GM18861 (cell line): Measurements from ENCODE around the gene USP19.

Source experiments
- ATAC-seq: cut with Tn5 transposase; IDR thresholded peaks from one replicate; pipeline ENCODE4 v1.9.1; 2021; ENCODE audit not compliant: unreplicated experiment

Gene USP19

DNA sequence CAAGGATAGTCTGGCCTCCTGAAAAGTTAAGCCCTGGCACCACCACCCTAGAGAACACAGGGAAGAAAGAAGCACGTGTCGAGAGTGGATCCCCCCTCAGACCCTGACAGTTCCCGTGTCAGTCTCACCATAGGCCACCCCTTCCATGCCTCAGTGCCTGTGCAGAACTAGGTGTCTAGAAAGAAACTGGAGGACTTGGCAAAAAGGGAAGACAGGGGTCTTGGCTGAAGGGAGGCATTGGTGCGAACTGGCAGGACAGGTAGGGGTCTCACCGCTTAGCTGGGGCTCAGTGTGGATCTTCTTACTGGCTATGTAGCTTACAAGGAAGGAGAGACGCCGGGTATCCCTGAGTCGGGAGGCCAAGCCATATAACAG is 16.6 kb downstream of the USP19 start:
- no peak for ATAC-seq

DNA sequence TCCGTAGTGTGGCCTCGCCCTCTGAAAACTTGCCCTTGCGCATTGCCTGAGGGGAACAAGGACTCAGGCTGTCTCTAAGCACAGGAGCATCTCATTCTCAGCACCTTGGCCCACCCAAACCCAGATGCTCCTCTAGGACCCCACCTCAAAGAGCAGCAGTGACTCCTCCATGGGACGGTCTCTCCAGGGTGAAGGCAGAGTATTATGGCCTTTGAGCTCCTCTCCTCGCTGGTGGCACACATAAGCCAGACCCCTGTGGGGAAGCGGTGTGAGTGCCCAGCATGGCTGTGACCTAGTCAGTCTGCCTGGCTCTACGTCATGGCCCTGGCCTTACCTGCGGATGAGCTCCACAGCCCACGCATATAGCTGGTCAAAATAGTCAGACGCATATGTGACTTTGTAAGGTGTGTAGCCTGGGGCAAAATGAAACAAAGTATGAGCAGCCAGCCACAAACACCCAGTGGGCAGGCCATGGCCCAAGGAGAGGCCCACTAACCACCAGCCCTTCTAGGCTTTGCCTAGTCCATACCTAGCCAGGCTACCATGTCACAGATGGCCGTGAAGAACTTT is 20.5 kb downstream of the USP19 start:
- no peak for ATAC-seq

DNA sequence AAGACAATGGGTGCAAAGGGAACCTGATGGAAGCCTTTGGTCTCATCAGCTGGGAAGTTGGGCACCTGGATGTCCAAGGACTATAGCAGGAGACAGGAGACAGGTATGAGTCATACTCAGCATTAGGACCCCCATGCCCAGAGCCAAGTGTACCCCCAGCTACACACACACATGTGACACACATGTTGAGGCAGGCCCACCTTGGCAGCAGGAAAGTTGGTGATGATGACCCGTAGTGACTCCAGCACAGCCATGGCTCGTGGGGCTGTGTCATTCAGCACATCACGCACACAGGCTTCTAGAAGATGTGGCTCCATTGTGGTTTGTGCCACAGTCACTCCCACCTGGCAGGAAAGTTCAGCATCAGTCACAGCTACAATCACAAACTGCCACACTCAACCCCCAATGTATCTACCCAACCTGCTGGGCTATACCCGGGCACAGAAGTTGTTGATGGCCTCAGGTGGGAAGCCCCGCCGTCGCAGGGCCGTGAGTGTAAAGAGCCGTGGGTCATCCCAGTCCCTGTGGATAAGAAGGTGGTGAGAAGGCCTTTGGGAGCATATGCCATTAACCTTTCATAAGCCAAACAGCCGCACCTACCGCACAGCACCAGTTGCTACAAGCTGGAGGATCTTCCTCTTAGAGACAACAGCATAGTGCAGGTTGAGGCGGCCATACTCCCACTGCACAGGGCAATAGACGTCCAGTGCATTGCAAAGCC is 21.6 kb downstream of the USP19 start:
- ATAC-seq, result no peak

DNA sequence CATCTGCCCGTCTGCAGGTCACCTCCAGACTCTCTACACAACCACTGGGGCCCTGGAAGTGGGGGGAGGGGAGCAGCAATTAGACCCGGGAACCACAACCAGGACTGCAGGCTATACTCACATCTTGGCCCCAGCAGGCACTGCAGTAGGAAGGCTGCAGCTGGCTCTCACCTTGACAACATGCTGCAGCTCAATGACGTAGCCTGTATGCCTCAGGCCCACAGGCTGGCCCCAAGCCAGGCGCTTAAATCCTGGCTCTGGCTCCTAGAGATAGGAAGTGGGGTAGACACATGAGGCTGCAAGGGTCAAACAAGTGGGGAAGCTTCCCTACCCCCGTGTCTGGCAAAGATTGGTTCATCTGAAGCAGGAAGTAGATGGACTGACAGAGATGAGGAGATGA is 22.2 kb downstream of the USP19 start:
- no peak for ATAC-seq

DNA sequence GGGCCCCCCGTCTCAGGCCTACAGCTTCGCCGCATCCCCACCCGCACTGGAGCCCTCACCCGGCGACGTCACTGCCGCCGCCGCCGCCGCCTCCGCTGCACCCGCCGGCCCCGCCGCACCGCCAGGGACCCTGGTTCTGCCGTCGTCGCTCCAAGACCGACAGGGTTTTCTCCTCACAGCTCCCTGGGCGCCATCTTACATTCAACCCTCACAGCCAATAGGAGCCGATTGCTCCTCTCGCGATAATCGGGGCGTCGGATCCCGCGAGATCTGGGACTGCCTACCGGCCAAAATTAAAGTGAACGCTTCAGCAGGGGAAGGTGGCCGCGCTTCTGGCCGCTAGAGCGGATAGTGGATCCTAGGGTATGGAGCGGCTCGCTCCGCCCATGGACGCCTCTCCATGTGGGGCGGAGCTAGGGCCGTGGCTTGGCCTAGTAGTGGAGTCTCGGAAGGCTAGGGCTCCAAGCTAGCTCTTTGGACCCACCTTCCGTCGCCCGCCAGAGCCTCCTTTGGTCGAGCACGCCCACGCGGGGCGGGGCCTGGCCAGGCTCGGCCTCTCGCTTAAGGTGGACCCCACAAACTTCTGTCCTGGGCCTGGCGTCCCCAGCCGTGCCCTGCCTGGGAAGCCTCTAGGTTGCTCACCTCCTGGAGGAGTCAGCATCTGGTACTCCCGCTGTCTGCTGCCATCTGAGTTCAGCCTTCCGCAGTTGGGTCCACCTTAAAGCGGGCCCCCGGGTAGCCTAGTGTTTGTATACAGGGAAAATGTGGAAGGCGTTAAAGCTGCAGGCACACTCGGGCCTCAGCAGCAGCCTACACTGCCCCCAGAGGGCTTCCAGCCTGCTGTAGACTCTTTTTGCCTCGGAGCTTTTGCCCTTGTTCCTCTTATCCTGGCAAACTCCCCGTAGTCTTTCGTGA is 26.5 kb downstream of the USP19 start, which contains the start of gene QRICH1:
Gene QRICH1 (minus strand): TSS at position 219 of the 915 bp plus-strand sequence. CDS start 17,054 bp downstream, outside the sequence.
- peak; percentile 65 for ATAC-seq

DNA sequence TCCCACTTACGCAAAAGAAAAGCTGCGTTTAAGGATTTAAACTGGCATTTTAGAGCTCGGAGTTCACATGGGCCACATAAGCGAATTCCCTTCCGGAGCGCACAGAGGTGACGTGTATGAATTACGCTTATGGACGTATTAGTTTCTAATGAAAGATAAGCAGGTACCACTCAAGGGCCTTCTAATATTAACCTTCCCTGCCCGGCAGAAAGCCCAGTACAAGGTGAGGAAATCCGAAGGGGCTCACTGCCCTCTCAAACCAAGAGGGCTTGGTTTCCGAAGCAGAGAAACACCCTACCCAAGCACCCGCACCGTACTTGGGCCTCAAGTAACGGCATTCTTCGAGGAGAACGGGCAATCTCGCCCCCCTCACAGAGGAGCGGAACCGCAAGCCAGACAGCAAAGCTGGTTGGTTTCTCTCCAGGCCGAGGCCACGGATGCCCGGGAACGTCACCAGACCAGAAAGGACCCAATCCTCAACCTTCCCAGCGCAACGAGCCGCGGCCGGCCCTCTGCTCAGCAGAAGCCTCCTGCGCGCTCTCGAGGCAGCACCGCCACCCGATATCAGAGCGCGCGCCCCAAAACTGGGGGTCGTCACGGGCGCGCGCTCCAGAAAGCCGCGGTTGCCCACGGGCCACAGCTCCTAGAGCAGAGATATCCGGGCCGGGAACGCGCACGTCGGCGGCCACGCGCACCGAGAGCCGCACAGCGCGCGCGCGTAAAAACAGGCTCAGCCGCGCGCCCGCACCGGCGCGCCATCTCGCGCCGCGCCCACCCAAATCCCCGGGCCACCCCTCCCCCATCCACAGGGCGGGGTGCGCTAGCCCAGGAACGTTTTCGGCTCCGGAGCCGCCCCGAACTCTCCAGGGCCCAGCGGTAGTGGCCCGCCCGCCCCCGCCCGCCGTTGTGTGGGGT is 27.4 kb downstream of the USP19 start:
- peak; percentile 37 for ATAC-seq

DNA sequence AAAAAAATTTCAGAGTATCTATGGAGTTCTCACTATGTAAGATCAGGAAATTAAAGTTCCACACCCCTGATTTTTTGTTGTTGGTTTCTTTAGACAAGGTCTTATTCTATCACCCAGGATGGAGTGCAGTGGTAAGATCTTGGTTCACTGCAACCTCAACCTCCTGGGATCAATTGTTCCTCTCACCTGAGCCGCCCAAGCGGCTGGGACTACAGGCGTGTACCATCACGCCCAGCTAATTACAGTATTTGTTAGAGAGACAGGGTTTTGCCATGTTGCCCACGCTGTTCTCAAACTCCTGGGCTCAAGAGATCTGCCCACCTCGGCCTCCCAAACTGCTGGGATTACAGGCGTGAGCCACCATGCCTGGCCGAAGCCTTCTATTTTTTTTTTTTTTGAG is 39.2 kb downstream of the USP19 start:
- no peak for ATAC-seq

DNA sequence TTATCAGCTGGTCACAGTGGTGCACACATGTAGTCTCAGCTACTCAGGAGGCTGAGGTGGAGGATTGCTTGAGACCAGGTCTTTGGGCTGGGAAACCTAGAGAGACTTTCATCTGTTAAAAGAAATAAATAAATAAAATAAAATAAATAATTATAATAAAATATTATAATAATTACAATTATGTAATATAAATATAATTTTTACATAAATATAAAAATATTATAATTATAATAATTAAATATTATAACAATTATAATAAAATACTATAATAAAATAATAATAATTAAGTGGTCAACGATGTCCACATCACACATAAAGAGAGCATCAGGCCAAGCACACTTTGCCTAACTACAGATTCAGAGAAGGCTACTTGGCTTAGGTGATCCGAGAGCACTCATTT is 41.4 kb downstream of the USP19 start:
- ATAC-seq, result no peak

DNA sequence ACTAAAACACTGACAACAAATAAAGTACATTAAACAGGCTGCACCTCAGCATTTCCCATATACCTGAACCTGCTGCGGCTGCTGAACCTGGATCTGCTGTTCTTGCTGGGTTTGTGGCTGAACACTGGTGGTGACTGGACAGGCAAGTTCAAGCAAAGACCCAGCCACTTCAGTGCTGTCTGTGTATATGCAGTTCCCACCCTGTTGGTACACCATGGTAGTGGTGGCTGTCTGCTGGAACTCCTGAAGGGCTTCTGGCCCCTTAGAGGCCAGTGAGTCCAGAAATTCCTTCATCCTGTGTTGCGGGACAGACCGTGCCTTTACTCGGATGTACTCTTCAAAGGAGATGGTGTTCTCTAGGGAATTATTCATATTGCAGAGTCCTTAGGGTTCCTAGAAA is 44.0 kb downstream of the USP19 start:
- ATAC-seq, result no peak

DNA sequence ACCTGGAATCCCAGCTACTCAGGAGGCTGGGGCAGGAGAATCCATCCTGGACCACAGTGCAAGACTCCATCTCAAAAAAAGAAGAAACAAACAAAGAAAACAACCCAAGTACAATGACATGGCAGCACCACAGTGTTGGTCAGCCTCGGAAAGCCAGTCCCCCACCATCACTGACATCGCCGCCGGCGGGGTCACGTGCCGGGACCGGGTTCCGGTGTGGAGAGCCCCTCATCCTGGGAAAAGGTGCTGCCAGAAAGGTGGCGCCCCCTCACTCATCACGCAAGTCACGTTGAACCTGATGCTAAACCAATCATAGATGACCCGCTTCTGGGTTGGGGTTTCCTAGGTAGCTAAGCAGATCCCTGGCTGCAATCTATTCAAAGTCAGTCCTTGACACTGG is 44.5 kb downstream of the USP19 start:
- no peak for ATAC-seq
